Retinal pigment epithelial cell (primary cell): ENCODE measurements around the gene CORIN.

Source experiments
- DNase-seq: peaks from one replicate; pipeline ENCODE4 v3.0.0-alpha.2; 2010; ENCODE audit warnings: low read depth
- H3K4me3 ChIP-seq: 2 replicates; pipeline ENCODE4 v1.5.1; 2011; ENCODE audit warnings: mild to moderate bottlenecking, low read length, control low read depth, moderate library complexity
- CTCF ChIP-seq: conservative IDR thresholded peaks from 2 replicates; pipeline ENCODE4 v1.5.1; 2011; ENCODE audit warnings: low read depth, low read length, control low read depth, inconsistent platforms

Gene CORIN

DNA sequence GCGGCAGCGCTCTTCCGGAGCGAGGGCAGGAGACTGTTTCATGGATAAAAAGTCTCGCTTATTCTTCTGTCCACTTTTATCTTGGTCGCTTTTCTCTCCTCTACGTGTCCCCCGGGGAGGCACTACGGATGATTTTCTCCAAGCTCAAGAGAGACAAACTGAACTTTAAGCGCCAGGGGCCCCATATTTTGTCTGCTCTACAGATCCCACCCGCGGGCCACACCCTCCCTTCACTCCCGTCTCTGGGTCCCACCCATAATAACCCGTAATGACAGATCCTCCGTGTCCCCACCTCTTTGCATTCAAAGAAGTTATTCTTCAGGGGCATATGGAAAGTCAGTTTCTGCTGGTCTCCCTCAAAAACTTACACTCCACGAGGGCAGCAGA, at the start of gene CORIN:
TSS of gene CORIN (minus strand) at position 160 of the 387 bp plus-strand sequence. CDS start at position 42, 118 bp downstream.
- no peak for DNase-seq
- peak within 1 kb of the TSS; percentile 68 for H3K4me3 ChIP-seq
- no peak for TF ChIP-seq CTCF

DNA sequence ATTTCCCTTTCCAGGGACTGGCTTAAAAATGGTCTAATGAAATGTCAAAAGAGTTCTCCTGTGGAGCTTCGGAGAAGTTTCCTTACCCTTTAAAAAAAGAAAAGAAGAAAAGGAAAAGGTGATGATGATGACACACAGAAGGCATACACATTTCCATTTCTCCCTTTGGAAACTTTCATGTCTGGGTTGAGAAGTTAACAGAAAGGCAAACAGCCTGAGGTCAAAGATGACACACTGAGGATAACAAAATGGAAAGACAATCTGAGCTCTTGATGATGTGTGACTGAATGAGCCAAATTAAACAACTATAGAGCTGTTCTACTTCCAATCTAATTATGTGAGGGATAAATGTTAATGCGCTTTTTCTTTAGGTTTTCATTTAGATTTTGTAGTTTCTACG, 44.4 kb upstream of the CORIN start:
- DNase-seq: no peak
- no peak for TF ChIP-seq CTCF
- no peak overlapping the region for H3K4me3 ChIP-seq

- no peak for DNase-seq
- TF ChIP-seq CTCF: no peak
- no peak overlapping the region for H3K4me3 ChIP-seq
Observed at GRCh38 chr4:47879458-47879857, 41.6 kb upstream of the CORIN start.

GRCh38 chr4:47876784-47877546, 39.1 kb upstream of the CORIN start:
- no peak for DNase-seq
- TF ChIP-seq CTCF: no peak
- H3K4me3 ChIP-seq: no peak overlapping the region

DNA sequence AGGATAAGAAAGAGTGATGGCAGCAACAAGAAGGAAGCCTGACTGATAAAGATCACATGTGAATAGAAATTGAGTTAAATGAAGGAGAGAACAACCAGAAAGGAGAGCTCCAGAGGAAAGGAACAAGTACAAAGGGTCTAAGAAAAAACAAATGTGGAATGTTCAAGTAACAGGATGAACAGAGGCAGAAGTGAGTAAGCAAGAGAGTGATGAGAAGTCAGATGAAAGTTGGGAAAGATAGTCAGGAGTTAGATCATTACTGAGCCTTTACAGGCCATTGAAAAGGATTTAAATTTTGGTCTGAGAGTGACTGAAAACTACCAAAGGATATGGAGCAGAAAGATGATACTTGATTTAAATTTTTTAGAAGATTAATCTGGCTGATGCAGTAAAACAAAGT, 38.4 kb upstream of the CORIN start:
- no peak for DNase-seq
- no peak for TF ChIP-seq CTCF

DNA sequence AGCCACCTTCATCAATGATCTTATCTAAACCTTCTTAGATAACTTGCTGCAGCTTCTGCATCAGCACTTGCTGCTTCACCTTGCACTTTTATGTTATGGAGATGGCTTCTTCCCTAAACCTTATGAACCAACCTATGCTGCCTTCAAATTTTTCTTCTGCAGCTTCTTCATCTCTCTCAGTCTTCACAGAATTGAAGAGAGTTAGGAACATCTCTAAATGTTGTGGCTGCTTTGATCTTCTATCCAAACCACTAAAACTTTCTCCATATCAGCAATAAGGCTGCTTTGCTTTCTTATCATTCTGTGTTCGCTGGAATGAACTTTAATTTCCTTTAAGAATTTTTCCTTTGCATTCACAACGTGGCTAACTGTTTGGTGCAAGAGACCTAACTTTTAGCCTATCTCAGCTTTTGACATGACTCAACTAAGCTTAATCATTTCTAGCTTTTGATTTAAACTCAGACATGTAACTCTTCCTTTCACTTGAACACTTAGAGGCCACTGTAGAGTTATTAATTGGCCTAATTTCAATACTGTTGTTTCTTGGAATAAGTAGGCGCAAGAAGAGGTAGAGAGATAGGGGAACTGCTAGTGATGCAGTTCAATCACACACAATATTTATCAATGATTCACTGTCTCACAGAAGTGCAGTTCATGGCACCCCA, 36.1 kb upstream of the CORIN start:
- no peak overlapping the region for H3K4me3 ChIP-seq
- DNase-seq: no peak
- no peak for TF ChIP-seq CTCF

More for the DNA sequence above, 38.4 kb upstream of the CORIN start:
- no peak overlapping the region for H3K4me3 ChIP-seq

DNA sequence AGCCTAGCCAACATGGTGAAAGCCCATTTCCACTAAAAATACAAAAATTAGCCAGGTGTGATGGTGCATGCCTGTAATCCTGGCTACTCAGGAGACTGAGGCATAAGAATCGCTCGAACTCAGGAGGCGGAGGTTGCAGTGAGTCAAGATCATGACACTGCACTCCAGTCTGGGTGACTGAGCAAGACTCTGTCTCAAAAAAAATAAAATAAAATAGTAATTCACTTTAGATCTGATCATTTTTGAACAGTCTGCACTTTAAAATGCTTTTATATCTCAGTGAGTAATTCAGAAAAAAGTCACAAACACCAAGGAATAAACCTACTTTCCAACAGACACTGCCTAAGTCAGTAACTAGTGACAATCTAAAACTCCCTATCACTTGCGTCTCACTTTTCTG, 25.6 kb upstream of the CORIN start:
- DNase-seq: no peak
- no peak for TF ChIP-seq CTCF
- no peak overlapping the region for H3K4me3 ChIP-seq
